ENCODE data around the gene RFT1.
"Not testable (repeated sequence)": the region's sequence is repeated elsewhere in the genome, so short reads cannot be mapped to it uniquely, and the experiment has no call there.

RFT1 gene

GRCh38 chr3:53151465-53151864, 21.2 kb upstream of the RFT1 start:
- ChIA-PET CTCF (interaction anchor here (1.0 to 4.2 kb wide), 3 partner anchors 9 to 44 kb away, joined by 5 to 20 read pairs (median 14); partner anchors contain the start of gene PRKCD), POLR2A (no interaction called here)
- DNase-seq (ENCODE audit: low read depth, low spot score) = no peak
- no peak for TF ChIP-seq CTCF (IDR thresholded peaks at IDR 0.05; ENCODE audit: insufficient read depth, low read length, missing control alignments)
- H3K4me3 ChIP-seq (ENCODE audit: low read depth, low read length) = no peak overlapping the region

GRCh38 chr3:53151086-53151438, 20.8 kb upstream of the RFT1 start:
- POLR2A ChIA-PET; H3K4me3 ChIP-seq (ENCODE audit: low read depth, low read length); DNase-seq (ENCODE audit: low read depth, low spot score): not testable (repeated sequence)
- CTCF ChIA-PET = interaction anchor here (1.0 to 4.2 kb wide), 3 partner anchors 9 to 45 kb away, joined by 5 to 20 read pairs (median 14); partner anchors contain the start of gene PRKCD

- no peak for TF ChIP-seq CTCF (IDR thresholded peaks at IDR 0.05; ENCODE audit: insufficient read depth, low read length, missing control alignments)
- DNase-seq (ENCODE audit: low read depth, low spot score) = no peak
- CTCF ChIA-PET = interaction anchor here (3.1 to 10.4 kb wide), 3 partner anchors 10 to 45 kb away, joined by 14 to 130 read pairs (median 20); partner anchors contain the start of genes PRKCD and RFT1
- POLR2A ChIA-PET = no interaction called here
- no peak overlapping the region for H3K4me3 ChIP-seq (ENCODE audit: low read depth, low read length)
These were observed 20.2 kb upstream of the RFT1 start for GRCh38 chr3:53150247-53151085.

GRCh38 chr3:53149699-53150098, 19.5 kb upstream of the RFT1 start:
- no peak overlapping the region for H3K4me3 ChIP-seq (ENCODE audit: low read depth, low read length)
- POLR2A ChIA-PET = no interaction called here
- CTCF ChIA-PET = interaction anchor here (3.1 to 10.4 kb wide), 3 partner anchors 11 to 46 kb away, joined by 14 to 130 read pairs (median 20); partner anchors contain the start of genes PRKCD and RFT1
- TF ChIP-seq CTCF (IDR thresholded peaks at IDR 0.05; ENCODE audit: insufficient read depth, low read length, missing control alignments) = no peak
- no peak for DNase-seq (ENCODE audit: low read depth, low spot score)

GRCh38 chr3:53149006-53149690, 18.9 kb upstream of the RFT1 start:
- POLR2A ChIA-PET = no interaction called here
- no peak for DNase-seq (ENCODE audit: low read depth, low spot score)
- H3K4me3 ChIP-seq (ENCODE audit: low read depth, low read length) = no peak overlapping the region
- CTCF ChIA-PET = interaction anchor here (3.1 to 10.4 kb wide), 3 partner anchors 11 to 47 kb away, joined by 14 to 130 read pairs (median 20); partner anchors contain the start of genes PRKCD and RFT1
- TF ChIP-seq CTCF (IDR thresholded peaks at IDR 0.05; ENCODE audit: insufficient read depth, low read length, missing control alignments) = no peak

GRCh38 chr3:53147903-53148400, 17.7 kb upstream of the RFT1 start:
- DNase-seq (ENCODE audit: low read depth, low spot score) = no peak
- CTCF ChIA-PET = interaction anchor here (0.9 to 10.4 kb wide), 3 partner anchors 13 to 48 kb away, joined by 3 to 130 read pairs (median 20); partner anchors contain the start of gene RFT1

More at GRCh38 chr3:53147903-53148400, 17.7 kb upstream of the RFT1 start:
- H3K4me3 ChIP-seq (ENCODE audit: low read depth, low read length) = no peak overlapping the region
- POLR2A ChIA-PET = no interaction called here
- no peak for TF ChIP-seq CTCF (IDR thresholded peaks at IDR 0.05; ENCODE audit: insufficient read depth, low read length, missing control alignments)

All from AG04449 (cell line).